Stimulated activated CD4-positive, alpha-beta T cell treated with anti-CD3 and anti-CD28 coated beads, Interleukin-4, amount 100 ng/mL, for 4 hours (primary cell): ENCODE measurements around the gene ZNF557.

ENCODE experiments used
- DNase-seq, 2 experiments: peaks; one replicate each; pipeline ENCODE4 v3.0.0-alpha.2; 2020

ZNF557 gene

GRCh38 chr19:7130043-7130442, 60.5 kb downstream of the ZNF557 start:
- no peak for DNase-seq

- no peak for DNase-seq
Measured at GRCh38 chr19:7132054-7132453, 62.6 kb downstream of the ZNF557 start.

- DNase-seq: no peak
Measured at GRCh38 chr19:7137120-7137519, 67.6 kb downstream of the ZNF557 start.
